Stomach (tissue), 4 donors: ENCODE results near the gene STIM1.

ENCODE experiments used
- EP300 ChIP-seq: sonication (generic); formaldehyde crosslinking; IDR thresholded peaks from one replicate; pipeline ENCODE4 v1.6.1; 2017; ENCODE audit warnings: antibody characterized with exemption
- POLR2A ChIP-seq, 4 donors: fragments of 450-650 bp; IDR thresholded peaks; one replicate each; pipeline ENCODE4 v1.6.1; 2016; ENCODE audit warnings: antibody characterized with exemption in 4 of 4, control low read depth in 2 of 4, mild to moderate bottlenecking in 1 of 4, moderate library complexity in 1 of 4
- TF ChIP-seq, protein P1 (sequence below), 7 experiments: fragments of 450-650 bp in 4 of 7; fragments of 200-600 bp in 3 of 7; sonication (generic) in 3 of 7; IDR thresholded peaks; one replicate each; pipeline ENCODE4 v1.5.1; 2016 to 2019; ENCODE audit warnings: antibody characterized with exemption in 7 of 7, control low read depth in 2 of 7, mild to moderate bottlenecking in 1 of 7

- TF ChIP-seq, protein P1, sequence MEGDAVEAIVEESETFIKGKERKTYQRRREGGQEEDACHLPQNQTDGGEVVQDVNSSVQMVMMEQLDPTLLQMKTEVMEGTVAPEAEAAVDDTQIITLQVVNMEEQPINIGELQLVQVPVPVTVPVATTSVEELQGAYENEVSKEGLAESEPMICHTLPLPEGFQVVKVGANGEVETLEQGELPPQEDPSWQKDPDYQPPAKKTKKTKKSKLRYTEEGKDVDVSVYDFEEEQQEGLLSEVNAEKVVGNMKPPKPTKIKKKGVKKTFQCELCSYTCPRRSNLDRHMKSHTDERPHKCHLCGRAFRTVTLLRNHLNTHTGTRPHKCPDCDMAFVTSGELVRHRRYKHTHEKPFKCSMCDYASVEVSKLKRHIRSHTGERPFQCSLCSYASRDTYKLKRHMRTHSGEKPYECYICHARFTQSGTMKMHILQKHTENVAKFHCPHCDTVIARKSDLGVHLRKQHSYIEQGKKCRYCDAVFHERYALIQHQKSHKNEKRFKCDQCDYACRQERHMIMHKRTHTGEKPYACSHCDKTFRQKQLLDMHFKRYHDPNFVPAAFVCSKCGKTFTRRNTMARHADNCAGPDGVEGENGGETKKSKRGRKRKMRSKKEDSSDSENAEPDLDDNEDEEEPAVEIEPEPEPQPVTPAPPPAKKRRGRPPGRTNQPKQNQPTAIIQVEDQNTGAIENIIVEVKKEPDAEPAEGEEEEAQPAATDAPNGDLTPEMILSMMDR (IDR thresholded peaks at IDR 0.05) = no peak
- TF ChIP-seq EP300 (no peak), POLR2A (IDR thresholded peaks at IDR 0.05) (no peak)
Measured at GRCh38 chr11:3861683-3862082, 6.2 kb downstream of the STIM1 start.
